Measurements from ENCODE around the gene HADHA. TPM values are rescaled to one million over a fixed set of nuclear protein-coding genes. Genes with fewer than 3 reads are reported as not detected.

HADHA gene
- total and polyA plus RNA-seq, 2 donors (not counting 1 experiment from before 2014, with no cell fraction given): 29.8 to 96.7 TPM

GRCh38 chr2:26249625-26250024, 5.2 kb upstream of the HADHA start:
- DNase-seq: no peak
- Histone ChIP-seq H4K20me1 (ENCODE audit: control insufficient read depth, insufficient read depth, low read length, poor library complexity, severe bottlenecking) (peaks cover 48% of the 10 kb centered on the region), H3K4me3 (ENCODE audit: control extremely low read depth in 1 of 5, extremely low read depth in 1 of 5, insufficient read depth in 1 of 5, low read depth in 2 of 5, low read length in 4 of 5) (no peak overlapping the region), H3K4me1 (ENCODE audit: control insufficient read depth in 2 of 2, insufficient read depth in 2 of 2, low read length in 2 of 2) (peaks cover 16 to 19% of the 10 kb centered on the region in 2 donors), H3K4me2 (replicated peaks; ENCODE audit: low read depth, low read length, poor library complexity, severe bottlenecking) (no peak overlapping the region), H3K27me3 (replicated peaks in 1 of 4; ENCODE audit: control extremely low read depth in 1 of 4, control insufficient read depth in 3 of 4, insufficient read depth in 4 of 4, low read length in 3 of 4) (no peaks in the 10 kb centered on the region), H3K36me3 (replicated peaks in 1 of 2; ENCODE audit: control extremely low read depth in 1 of 2, control insufficient read depth in 1 of 2, extremely low read depth in 1 of 2, insufficient read depth in 2 of 2, low read length in 1 of 2) (peaks cover 0 to 5% of the 10 kb centered on the region in 2 experiments), H3K27ac (ENCODE audit: low read length in 2 of 2) (no peak overlapping the region), H3K9me3 (ENCODE audit: control extremely low read depth in 1 of 3, control insufficient read depth in 2 of 3, insufficient read depth in 1 of 3, low read length in 2 of 3) (no peaks in the 10 kb centered on the region), H3K9ac (ENCODE audit: low read length) (no peak overlapping the region), H2AFZ (ENCODE audit: insufficient read depth, low read depth, low read length, poor library complexity, severe bottlenecking) (no peak overlapping the region), H3K79me2 (ENCODE audit: control insufficient read depth, insufficient read depth, low read length) (peaks cover 91% of the 10 kb centered on the region)
- Mint-ChIP-seq H3K4me1 (peaks cover 41% of the 10 kb centered on the region), H3K9me3 (ENCODE audit: insufficient read depth) (no peaks in the 10 kb centered on the region), H3K27ac (no peak overlapping the region), H3K4me3 (no peak overlapping the region), H3K27me3 (no peaks in the 10 kb centered on the region)
- no peak for ATAC-seq (ENCODE audit: low read depth)
- intact Hi-C loops (cut with micrococcal nuclease): no loop called here
- ChIA-PET POLR2A (no interaction called here), CTCF (no interaction called here)
- WGBS (ENCODE audit: insufficient coverage): no CpG with 5 or more reads among the region's 2 CpGs
- no peak for TF ChIP-seq CTCF (IDR thresholded peaks at IDR 0.05)
- no peak for TF ChIP-seq EZH2 (IDR thresholded peaks at IDR 0.05; ENCODE audit: borderline replicate concordance, insufficient read depth, low read depth, low read length, poor library complexity, severe bottlenecking)

- peak overlapping the region; percentile 64 for H3K27ac Mint-ChIP-seq
Measured at GRCh38 chr2:26246818-26247217, 2.4 kb upstream of the HADHA start.

More at GRCh38 chr2:26246818-26247217, 2.4 kb upstream of the HADHA start:
- H4K20me1 ChIP-seq (ENCODE audit: control insufficient read depth, insufficient read depth, low read length, poor library complexity, severe bottlenecking): peaks cover 31% of the 10 kb centered on the region
- peaks cover 97% of the 10 kb centered on the region for H3K79me2 ChIP-seq (ENCODE audit: control insufficient read depth, insufficient read depth, low read length)
- DNase-seq (no peak), ATAC-seq (ENCODE audit: low read depth) (no peak)
- H3K36me3 ChIP-seq (replicated peaks in 1 of 2; ENCODE audit: control extremely low read depth in 1 of 2, control insufficient read depth in 1 of 2, extremely low read depth in 1 of 2, insufficient read depth in 2 of 2, low read length in 1 of 2): peaks cover 0 to 1% of the 10 kb centered on the region in 2 experiments
- peaks cover 53% of the 10 kb centered on the region for H3K4me1 Mint-ChIP-seq
- TF ChIP-seq CTCF (IDR thresholded peaks at IDR 0.05) (no peak), EZH2 (IDR thresholded peaks at IDR 0.05; ENCODE audit: borderline replicate concordance, insufficient read depth, low read depth, low read length, poor library complexity, severe bottlenecking) (no peak)
- no peak overlapping the region for H3K4me3 ChIP-seq (ENCODE audit: control extremely low read depth in 1 of 5, extremely low read depth in 1 of 5, insufficient read depth in 1 of 5, low read depth in 2 of 5, low read length in 4 of 5)
- H3K9me3 ChIP-seq (ENCODE audit: control extremely low read depth in 1 of 3, control insufficient read depth in 2 of 3, insufficient read depth in 1 of 3, low read length in 2 of 3): no peaks in the 10 kb centered on the region
- H3K4me3 Mint-ChIP-seq: peak overlapping the region; percentile 62
- peaks cover 24 to 29% of the 10 kb centered on the region in 2 donors for H3K4me1 ChIP-seq (ENCODE audit: control insufficient read depth in 2 of 2, insufficient read depth in 2 of 2, low read length in 2 of 2)
- no peaks in the 10 kb centered on the region for H3K27me3 ChIP-seq (replicated peaks in 1 of 4; ENCODE audit: control extremely low read depth in 1 of 4, control insufficient read depth in 3 of 4, insufficient read depth in 4 of 4, low read length in 3 of 4)
- H3K4me2 ChIP-seq (replicated peaks; ENCODE audit: low read depth, low read length, poor library complexity, severe bottlenecking): peak overlapping the region; percentile 91
- POLR2A ChIA-PET: no interaction called here
- no peak overlapping the region for H2AFZ ChIP-seq (ENCODE audit: insufficient read depth, low read depth, low read length, poor library complexity, severe bottlenecking)
- 88% methylated on average over 8 of the region's 9 CpGs for WGBS (ENCODE audit: insufficient coverage)
- intact Hi-C loops (cut with micrococcal nuclease): no loop called here
- no peak overlapping the region for H3K9ac ChIP-seq (ENCODE audit: low read length)
- no peaks in the 10 kb centered on the region for H3K27me3 Mint-ChIP-seq
- no peaks in the 10 kb centered on the region for H3K9me3 Mint-ChIP-seq (ENCODE audit: insufficient read depth)
- CTCF ChIA-PET: no interaction called here
- no peak overlapping the region for H3K27ac ChIP-seq (ENCODE audit: low read length in 2 of 2)
